Transverse colon (tissue), 4 donors: ENCODE data around the gene HNRNPUL2. TPM values are rescaled to one million over a fixed set of nuclear protein-coding genes. Genes with fewer than 3 reads are reported as not detected.

Experiments
- DNase-seq: peaks from one replicate; pipeline ENCODE4 v3.0.0-alpha.2; 2019
- H3K27ac ChIP-seq, 4 donors: fragments of 200-600 bp; sonication (generic); 2 replicates each; pipeline ENCODE4 v1.5.1; 2016 to 2018; ENCODE audit warnings: inconsistent platforms in 4 of 4
- H3K27me3 ChIP-seq: fragments of 200-600 bp; sonication (generic); 2 replicates; pipeline ENCODE4 v1.5.1; 2017; ENCODE audit warnings: inconsistent platforms
- H3K36me3 ChIP-seq, 4 donors: fragments of 200-600 bp; sonication (generic); 2 replicates each; pipeline ENCODE4 v1.5.1; 2017 to 2019; ENCODE audit warnings: inconsistent platforms in 4 of 4
- H3K4me1 ChIP-seq, 4 donors: fragments of 200-600 bp; sonication (generic); 2 replicates each; pipeline ENCODE4 v1.5.1; 2017 to 2020; ENCODE audit warnings: inconsistent platforms in 4 of 4
- H3K4me3 ChIP-seq, 4 donors: fragments of 200-600 bp; sonication (generic); 1 replicate in 1 of 4; 2 replicates in 3 of 4; pipeline versions ENCODE4 v1.5.1 to v1.6.1; 2017 to 2019; ENCODE audit warnings: inconsistent platforms in 4 of 4
- H3K9me3 ChIP-seq, 2 donors: fragments of 200-600 bp; sonication (generic); 2 replicates each; pipeline ENCODE4 v1.5.1; 2017 to 2019; ENCODE audit warnings: inconsistent platforms in 2 of 2
- EP300 ChIP-seq: sonication (generic); formaldehyde crosslinking; IDR thresholded peaks from one replicate; pipeline ENCODE4 v1.6.1; 2017; ENCODE audit warnings: antibody characterized with exemption, low read depth
- POLR2A ChIP-seq: fragments of 450-650 bp; IDR thresholded peaks from one replicate; pipeline ENCODE4 v1.6.1; 2016; ENCODE audit warnings: antibody characterized with exemption, mild to moderate bottlenecking, moderate library complexity
- POLR2AphosphoS5 ChIP-seq, 3 donors: sonication (generic); formaldehyde crosslinking; IDR thresholded peaks; one replicate each; pipeline ENCODE4 v1.6.1; 2016; ENCODE audit warnings: antibody characterized with exemption in 3 of 3
- WGBS, 2 donors: methylation state at CpG; one replicate each; pipeline ENCODE4 v1.1.5; 2018; ENCODE audit warnings: low coverage in 1 of 2; 5-methylcytosine and 5-hydroxymethylcytosine counted together
- in situ Hi-C, 4 donors: fragments of 200-750 bp; cut with MboI; loops; one replicate each; pipeline versions ENCODE4 v1.15.0 to v1.15.1; 2017; ENCODE audit warnings: low sequenced_read_pairs in 3 of 4, low pct_ligation_motif_present in 1 of 4, low pct_unique_long_range_greater_than_20kb in 1 of 4
- intact Hi-C: fragments of 100-400 bp; cut with DNase I; formaldehyde crosslinking; loops from one replicate; pipeline ENCODE4 v1.15.1; 2023; ENCODE audit warnings: low total_unique reads
- total RNA-seq, 4 donors: library from RNA; depleted of rRNA; stranded (reverse); fragments of >200 nt; gene quantifications; one replicate each; pipeline ENCODE4 v1.1.0, GENCODE V29; 2016
- TF ChIP-seq, protein P1 (sequence below), 5 experiments: fragments of 200-600 bp in 3 of 5; fragments of 450-650 bp in 2 of 5; sonication (generic) in 3 of 5; IDR thresholded peaks; 1 replicate in 2 of 5; 2 replicates in 3 of 5; pipeline ENCODE4 v1.5.1; 2016 to 2017; ENCODE audit warnings: antibody characterized with exemption in 5 of 5, inconsistent platforms in 3 of 5, mild to moderate bottlenecking in 2 of 5, moderate library complexity in 1 of 5

HNRNPUL2 gene
- total RNA-seq, 4 donors from 2014 or later, result 21.8 to 116 (median 59.6) TPM

DNA sequence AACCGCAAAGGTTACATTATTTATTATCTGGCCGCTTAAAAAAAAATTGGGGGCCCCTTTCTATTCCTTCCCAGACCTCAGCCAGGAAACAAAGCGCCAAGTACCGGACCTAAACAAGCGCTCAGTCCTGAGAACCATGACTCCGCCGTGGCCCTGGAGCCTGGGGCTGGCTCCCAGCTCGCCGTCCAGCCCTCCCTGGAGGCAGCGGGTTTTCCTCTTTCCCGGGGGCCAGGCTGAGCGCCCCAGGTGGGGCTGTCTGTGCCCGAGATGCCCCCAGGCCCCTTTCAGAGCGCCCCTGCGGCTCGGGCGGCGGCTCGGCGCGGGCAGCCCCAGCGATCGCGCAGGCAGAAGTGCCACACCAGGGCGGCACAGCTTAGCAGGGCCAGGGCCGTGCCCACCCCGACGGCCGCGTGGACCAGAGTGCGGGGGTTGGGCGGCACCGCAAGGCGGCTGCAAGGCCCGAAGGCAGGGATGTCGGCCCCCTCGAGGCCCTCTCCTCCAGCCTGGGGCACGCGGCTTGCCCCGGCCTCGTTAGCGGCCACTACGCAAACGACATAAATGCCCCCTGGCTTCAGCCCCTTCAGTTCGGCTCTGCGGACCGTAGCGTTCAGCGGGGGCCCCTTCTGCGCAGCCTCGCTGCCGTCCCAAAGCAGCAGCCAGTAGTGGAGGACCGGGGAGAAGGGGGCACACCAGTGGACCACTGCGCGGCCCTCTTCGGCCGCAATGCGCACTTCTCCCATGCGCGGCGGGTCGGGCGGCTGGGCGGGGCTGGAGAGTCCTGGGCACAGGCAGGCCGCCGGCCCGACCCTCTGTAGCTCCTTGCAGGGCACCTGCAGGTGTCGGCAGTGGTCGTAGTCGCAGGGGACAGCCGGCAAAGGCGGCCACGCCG lies 39.5 kb downstream of the HNRNPUL2 start:
- in situ Hi-C loops, result loop anchor here in 2 of 4 donors (25.0 kb wide), 2 partner anchors 275 to 300 kb away; partner anchors contain the start of gene SCGB1A1 (in 1 of the 2)
- intact Hi-C loops, result loop anchor here (10.0 kb wide), 1 partner anchor 293 kb away; no protein-coding TSS in a partner anchor
- Histone ChIP-seq H3K27ac (peak overlapping the region; percentile 4 to 85 (median 74)), H3K36me3 (peaks cover 0 to 18% (median 8%) of the 10 kb centered on the region in 4 donors), H3K27me3 (peaks cover 20% of the 10 kb centered on the region), H3K4me3 (peak overlapping the region; percentile 5 to 33 (median 16)), H3K4me1 (peaks cover 0 to 12% (median 5%) of the 10 kb centered on the region in 4 donors), H3K9me3 (no peaks in the 10 kb centered on the region)
- no peak for DNase-seq
- WGBS, 2 donors, result 63% methylated on average over 65 of the region's 74 CpGs; no CpG with 5 or more reads in 1 of the 2 donors
- no peak for TF ChIP-seq POLR2A
- TF ChIP-seq, protein P1, sequence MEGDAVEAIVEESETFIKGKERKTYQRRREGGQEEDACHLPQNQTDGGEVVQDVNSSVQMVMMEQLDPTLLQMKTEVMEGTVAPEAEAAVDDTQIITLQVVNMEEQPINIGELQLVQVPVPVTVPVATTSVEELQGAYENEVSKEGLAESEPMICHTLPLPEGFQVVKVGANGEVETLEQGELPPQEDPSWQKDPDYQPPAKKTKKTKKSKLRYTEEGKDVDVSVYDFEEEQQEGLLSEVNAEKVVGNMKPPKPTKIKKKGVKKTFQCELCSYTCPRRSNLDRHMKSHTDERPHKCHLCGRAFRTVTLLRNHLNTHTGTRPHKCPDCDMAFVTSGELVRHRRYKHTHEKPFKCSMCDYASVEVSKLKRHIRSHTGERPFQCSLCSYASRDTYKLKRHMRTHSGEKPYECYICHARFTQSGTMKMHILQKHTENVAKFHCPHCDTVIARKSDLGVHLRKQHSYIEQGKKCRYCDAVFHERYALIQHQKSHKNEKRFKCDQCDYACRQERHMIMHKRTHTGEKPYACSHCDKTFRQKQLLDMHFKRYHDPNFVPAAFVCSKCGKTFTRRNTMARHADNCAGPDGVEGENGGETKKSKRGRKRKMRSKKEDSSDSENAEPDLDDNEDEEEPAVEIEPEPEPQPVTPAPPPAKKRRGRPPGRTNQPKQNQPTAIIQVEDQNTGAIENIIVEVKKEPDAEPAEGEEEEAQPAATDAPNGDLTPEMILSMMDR (IDR thresholded peaks at IDR 0.05), result no peak

DNA sequence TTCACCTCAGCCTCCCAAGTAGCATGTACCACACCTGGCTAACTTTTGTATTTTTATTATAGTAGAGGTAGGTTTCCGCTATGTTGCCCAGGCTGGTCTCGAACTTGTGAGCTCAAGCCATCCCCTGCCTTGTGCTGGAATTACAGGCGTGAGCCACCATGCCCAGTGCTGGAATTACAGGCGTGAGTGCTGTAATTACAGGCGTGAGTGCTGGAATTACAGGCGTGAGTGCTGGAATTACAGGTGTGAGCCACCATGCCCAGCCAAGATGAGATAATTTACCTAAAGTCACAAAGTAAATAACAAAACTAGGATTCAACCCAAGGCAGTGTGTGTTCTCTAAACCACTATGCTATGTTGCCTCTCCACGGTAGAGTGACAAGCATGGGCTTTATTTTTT lies 44.7 kb downstream of the HNRNPUL2 start:
- WGBS, 2 donors, result 53 to 67% methylated on average over 1 to 7 of the region's 7 CpGs
- peak; percentile 68 for DNase-seq
- Histone ChIP-seq H3K27me3 (peaks cover 8% of the 10 kb centered on the region), H3K27ac (peak overlapping the region in 3 of 4 donors; percentile 21 to 61 (median 46)), H3K36me3 (no peaks in the 10 kb centered on the region), H3K4me3 (no peak overlapping the region), H3K9me3 (no peaks in the 10 kb centered on the region), H3K4me1 (peaks cover 13 to 25% (median 14%) of the 10 kb centered on the region in 4 donors)
- in situ Hi-C loops (loop anchor here in 2 of 4 donors (25.0 kb wide), 2 partner anchors 270 to 295 kb away; partner anchors contain the start of gene SCGB1A1 (in 1 of the 2)), intact Hi-C loops (loop anchor here (10.0 kb wide), 1 partner anchor 288 kb away; no protein-coding TSS in a partner anchor)
- TF ChIP-seq POLR2A (no peak), POLR2AphosphoS5 (IDR thresholded peaks at IDR 0.05) (peak in 1 of 3 donors; percentile 17)
- TF ChIP-seq, protein P1 (IDR thresholded peaks at IDR 0.05), result peak in 1 of 5 experiments; percentile 37

DNA sequence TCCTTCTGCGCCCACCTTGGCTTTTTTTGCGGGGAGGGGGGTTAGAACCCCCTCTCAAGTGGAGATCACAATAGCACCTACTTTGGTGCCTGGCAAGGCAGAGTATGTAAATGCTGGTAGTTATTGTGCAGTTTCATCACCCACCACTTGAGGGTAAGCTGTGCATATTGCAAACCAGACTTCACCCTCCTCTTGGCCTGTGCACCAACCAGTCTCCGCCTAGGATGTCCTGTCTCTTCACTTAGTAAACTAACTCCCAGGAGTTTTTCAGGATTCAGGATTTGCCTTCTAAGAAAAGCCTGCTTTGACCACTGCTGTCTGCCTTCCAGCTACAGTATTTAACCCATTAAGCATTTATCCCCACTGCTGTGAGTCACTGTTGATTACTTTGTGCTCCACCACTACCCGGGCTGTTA lies 46.4 kb downstream of the HNRNPUL2 start:
- 42 to 67% methylated on average over 1 to 4 of the region's 4 CpGs for WGBS, 2 donors

More for the DNA sequence above, 46.4 kb downstream of the HNRNPUL2 start:
- peak overlapping the region; percentile 0 to 93 (median 32) for H3K27ac ChIP-seq
- no peaks in the 10 kb centered on the region for H3K27me3 ChIP-seq
- peaks cover 0 to 7% (median 3%) of the 10 kb centered on the region in 4 donors for H3K36me3 ChIP-seq
- H3K4me1 ChIP-seq, result peaks cover 14 to 28% (median 16%) of the 10 kb centered on the region in 4 donors
- in situ Hi-C loops (loop anchor here in 2 of 4 donors (25.0 kb wide), 2 partner anchors 269 to 294 kb away; partner anchors contain the start of gene SCGB1A1 (in 1 of the 2)), intact Hi-C loops (loop anchor here (10.0 kb wide), 1 partner anchor 286 kb away; no protein-coding TSS in a partner anchor)
- TF ChIP-seq, protein P1 (IDR thresholded peaks at IDR 0.05), result peak; percentile 43 to 64 (median 51)
- no peak for TF ChIP-seq POLR2AphosphoS5 (IDR thresholded peaks at IDR 0.05)
- TF ChIP-seq EP300, result no peak
- no peak for TF ChIP-seq POLR2A
- no peak overlapping the region for H3K4me3 ChIP-seq
- H3K9me3 ChIP-seq, result no peaks in the 10 kb centered on the region
- peak; percentile 53 for DNase-seq
